Mesenteric fat pad (tissue), 1 donor: ENCODE data around the gene DTD1. TPM values are rescaled to one million over a fixed set of nuclear protein-coding genes. Genes with fewer than 3 reads are reported as not detected.

ENCODE experiments used
- DNase-seq: peaks from one replicate; pipeline ENCODE4 v3.0.0-alpha.2; 2020; ENCODE audit warnings: low spot score
- total RNA-seq: library from RNA; stranded (reverse); fragmentation: NEBNext Ultra II Directional; extraction: Animal tissue kit (Norgen Biotek cat#: 25700); gene quantifications from one replicate; pipeline ENCODE4 v1.2.1, GENCODE V29; 2021
- donor health status: DM: yes; HTN: yes; CAD: no.

Gene DTD1
- total RNA-seq, 1 donor from 2014 or later, result 26.5 TPM

- no peak for DNase-seq
These were observed 69.7 kb downstream of the DTD1 start for GRCh38 chr20:18657575-18657974.

DNA sequence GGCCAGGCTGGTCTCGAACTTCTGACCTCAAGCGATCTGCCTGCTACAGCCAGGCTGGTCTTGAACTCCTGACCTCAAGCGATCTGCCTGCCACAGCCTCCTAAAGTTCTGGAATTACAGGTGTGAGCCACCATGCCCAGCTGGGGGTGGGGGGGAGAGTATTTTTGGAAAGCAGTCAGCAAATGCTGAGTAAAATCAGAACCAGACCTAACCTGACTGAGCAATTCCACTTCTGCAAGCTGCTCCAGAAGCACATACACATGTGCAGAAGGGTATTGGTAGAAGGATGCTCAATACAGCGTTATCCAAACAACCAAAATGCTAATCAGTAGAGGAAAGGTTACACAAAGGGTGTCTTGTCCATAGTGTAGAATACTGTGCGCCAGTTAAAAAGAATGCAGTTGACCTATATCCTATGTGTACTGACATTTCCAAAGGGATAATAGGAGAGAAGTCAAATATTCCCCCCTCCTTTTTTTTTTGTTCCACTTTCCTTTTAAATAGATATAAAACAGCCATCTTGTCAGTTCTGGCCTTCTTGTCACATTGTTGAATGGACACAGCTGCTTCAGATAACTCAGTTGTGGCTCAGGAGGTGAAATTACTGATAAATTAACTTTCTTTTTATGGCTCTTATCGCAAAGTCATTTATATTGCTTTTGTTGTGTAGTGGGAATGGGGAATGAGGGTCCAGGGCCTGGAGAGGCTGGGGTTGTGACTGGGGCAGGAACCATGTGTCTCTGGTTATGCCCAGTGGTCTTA, 74.6 kb downstream of the DTD1 start:
- DNase-seq, result no peak

GRCh38 chr20:18663932-18664331, 76.1 kb downstream of the DTD1 start:
- no peak for DNase-seq

GRCh38 chr20:18665135-18665534, 77.3 kb downstream of the DTD1 start:
- no peak for DNase-seq

DNA sequence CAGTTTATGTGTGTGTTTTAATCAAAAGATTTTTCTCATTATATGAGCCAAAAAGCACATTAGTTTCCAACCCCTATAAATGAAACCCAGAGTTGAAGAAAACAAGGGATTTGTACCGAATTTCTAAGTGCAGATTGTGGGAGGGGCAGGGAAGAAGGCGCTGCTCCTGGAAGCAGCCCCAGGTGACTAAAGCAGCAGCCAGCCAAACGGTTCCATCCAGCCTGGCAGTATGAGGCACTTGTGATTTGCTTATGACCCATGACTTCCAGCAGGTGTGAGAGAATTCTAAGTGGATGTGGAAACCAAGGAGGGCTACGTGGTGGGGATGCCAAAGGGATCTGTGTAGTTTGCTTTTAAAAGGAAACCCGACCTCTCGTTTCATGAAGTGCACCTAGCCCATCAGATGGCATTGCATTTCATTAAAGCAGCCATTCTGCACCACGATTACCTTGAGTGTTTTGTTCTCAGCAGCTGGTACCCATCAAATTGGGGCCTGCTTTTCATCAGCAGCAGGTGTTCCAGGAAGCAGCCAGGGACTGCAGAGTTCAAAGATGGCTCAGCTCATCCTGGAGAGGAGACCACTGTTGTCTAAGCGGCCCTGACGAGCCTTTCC, 79.1 kb downstream of the DTD1 start:
- no peak for DNase-seq

DNA sequence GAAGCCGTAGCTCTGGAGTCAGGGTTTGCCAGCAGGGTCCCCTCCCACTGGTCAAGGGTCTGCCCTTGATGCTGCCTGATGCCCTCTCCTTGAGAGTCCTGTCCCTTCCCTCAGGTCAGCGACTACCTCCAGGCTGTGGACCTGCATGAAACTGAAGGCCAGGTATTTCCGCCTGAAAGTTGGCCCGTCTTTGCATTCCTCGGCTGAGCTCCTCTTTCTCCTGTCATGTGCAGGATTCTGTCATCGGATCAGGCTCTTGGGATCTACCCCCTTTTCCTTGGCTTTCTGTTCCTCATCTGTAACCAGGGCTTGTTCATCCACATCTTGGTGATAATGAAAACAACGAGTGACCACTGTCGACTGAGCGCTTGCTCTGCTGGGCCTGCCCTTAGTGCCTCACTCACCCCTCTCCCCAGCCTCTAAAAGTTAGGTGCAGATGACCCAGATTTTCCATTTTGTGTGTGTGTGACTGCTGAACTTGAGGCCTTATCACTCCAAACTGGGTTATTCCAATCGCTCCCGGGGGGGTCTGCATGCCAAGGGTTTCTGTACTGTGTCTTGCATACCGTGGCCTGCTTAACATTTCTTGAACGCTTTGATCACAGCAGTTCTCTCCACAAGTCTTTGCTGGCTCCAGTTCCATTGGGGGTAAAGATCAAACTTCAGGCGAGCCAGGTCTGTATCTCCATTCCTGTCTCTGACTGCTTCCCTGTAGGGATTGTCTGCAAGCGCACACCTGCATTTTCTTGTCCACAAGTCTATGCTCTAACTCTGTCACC, 81.6 kb downstream of the DTD1 start:
- DNase-seq, result no peak

- no peak for DNase-seq
These were observed 83.4 kb downstream of the DTD1 start for GRCh38 chr20:18671203-18671710.

DNA sequence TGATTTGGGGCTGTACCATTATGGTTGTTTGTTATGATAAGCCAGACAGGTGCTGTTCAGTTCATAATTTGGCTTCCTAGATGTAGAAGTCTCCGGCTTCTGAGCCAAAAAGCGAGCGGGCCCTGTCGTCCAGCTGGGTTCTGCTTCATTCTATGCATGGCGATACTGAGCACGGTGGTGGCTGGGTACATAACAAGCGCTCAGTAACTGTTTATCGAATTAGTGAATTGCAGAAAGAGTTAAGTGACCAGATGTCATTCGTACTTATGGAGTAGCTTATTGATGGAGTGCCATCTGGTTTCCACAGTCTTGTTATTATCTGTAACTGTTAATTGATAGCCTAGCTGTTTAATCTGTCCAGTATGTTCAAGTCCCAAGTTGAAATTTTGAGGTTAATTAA, 85.0 kb downstream of the DTD1 start:
- DNase-seq, result no peak

DNA sequence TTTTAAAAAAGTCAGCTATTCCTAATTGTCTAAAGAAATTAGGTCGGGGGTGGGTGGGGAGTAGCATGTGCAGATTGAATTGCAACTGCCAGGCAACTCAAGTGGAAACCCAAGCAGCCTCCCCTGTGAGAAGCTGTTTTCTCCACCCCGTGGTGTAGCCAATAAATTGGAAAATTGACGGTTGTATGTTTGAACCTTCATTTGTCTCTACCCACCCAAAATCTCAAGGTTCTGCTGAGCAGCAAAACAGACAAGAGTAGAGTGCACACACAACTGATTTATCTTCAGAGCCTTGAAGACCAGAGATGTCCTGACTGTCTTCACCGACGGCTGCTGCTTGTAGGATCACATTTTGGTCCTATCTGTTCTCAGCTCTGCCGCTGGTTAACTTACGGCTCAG, 88.5 kb downstream of the DTD1 start:
- no peak for DNase-seq

DNA sequence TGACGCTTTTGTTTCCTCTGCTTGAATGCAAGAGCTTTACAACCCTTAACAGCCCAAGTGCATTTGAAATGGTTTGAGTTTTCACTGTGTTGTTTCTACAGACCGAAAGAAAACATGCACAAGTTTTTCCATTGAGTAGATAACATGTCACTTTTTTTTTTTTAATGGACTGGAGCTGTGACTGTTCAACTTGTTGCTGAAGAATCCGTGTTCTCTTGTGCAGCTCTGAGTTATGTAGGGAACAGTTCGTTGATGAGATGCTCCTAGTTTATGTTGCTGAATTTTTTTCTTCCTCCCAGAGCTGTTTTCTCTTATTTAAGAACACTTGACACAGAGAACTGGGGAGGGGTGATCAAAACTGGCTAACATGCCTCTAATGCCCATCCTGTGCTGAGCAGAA, 89.3 kb downstream of the DTD1 start:
- DNase-seq, result no peak

DNA sequence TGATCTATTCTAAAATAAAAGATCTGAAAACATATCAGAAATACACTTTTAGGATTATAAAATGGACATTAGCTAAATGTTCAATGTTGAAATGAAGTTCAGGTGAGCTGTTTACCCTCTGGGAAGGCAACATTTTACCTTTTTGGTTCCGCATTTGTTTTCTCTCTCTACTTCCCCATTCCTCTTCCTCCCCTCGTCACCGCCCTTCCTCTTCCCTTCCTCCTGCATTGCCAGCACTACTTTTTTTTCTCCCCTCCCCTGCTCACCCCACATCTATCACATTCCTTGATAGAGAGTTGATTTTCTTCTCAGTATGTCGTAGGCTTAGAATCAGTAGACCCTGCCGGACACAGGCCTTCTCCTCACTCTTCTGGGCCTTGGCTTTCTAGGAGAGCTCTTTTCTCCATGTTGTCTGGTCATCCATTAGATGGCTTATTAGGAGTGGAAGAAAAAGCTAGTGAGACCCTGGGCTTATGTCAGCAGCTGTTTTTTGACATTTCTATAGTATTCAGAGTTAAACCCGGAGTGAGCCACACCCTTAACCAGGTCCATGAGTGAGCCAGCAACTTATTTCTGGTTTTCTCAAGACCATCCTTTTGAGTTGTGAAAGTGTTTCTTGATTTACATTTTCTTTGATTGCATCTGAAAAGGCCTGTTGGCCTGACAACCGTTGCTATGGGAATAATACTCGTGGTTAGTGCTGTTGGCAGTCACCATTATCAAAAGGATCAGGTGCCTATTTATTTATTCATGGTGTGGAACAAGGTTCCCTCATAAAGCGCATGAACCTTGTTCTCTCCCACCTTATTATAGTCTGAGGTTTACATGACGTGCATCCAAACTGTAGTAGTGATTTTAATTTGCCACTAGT, 90.9 kb downstream of the DTD1 start:
- no peak for DNase-seq

GRCh38 chr20:18683839-18684238, 96.0 kb downstream of the DTD1 start:
- DNase-seq, result no peak

DNA sequence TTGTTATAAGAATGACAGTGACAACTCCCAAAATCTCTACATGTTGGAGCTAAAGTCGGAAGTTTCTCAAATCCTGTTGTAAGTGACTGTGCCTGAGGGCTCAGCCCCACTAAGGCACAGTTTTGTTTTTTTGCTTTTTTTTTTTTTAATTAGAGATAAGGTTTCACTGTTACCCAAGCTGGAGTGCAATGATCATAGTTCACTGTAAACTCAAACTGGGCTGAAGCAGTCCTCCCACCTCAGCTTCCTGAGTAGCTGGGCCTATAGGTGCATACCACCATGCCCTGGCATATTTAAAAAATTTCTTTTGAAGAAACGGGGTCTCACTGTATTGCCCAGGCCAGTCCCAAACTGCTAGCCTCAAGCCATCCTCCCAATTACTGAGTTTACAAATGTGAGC, 96.9 kb downstream of the DTD1 start:
- DNase-seq, result no peak

DNA sequence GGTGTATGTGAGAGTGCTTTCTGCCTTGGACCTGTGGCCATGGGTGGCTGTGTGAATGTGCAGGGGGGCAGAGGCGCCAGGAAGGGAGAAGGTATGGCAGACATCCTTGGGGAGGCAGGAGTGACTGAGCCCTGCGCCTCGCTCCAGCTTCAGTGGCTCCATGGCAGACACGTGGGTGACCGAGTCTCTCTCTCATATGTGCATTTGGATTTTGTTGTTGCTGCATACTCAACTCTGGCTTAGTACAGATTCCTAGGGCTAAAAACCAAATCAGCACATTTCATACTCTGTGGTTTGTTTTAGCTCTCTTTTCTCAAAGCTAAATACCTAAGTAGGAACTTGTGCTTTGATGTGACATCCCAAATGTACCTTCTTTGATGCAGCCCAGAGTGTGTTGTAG, 97.6 kb downstream of the DTD1 start:
- DNase-seq, result no peak

- no peak for DNase-seq
These were observed 98.8 kb downstream of the DTD1 start for GRCh38 chr20:18686696-18687095.

- DNase-seq, result no peak
These were observed 100.8 kb downstream of the DTD1 start for GRCh38 chr20:18688676-18689075.

GRCh38 chr20:18689557-18689956, 101.7 kb downstream of the DTD1 start:
- DNase-seq, result no peak

DNA sequence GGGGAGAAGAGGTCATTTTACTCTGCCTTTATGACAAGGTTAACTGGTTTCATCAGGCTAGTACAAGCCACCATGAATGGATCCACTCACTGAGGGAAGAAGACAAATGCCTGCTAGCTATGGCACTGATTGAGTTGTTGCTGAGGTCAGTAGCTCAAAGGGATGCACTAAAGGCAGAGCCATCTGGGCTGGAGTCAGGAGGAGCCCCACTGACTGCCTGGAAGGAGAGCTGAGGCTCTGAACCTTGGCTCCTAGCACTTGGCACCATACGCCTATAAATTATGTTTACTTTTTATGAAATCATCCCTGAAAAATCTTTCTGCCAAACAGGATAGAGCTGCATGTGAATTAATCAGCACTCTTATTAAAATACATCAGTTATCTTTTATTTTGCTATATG, 104.6 kb downstream of the DTD1 start:
- DNase-seq, result no peak

- no peak for DNase-seq
These were observed 106.2 kb downstream of the DTD1 start for GRCh38 chr20:18694071-18694470.

DNA sequence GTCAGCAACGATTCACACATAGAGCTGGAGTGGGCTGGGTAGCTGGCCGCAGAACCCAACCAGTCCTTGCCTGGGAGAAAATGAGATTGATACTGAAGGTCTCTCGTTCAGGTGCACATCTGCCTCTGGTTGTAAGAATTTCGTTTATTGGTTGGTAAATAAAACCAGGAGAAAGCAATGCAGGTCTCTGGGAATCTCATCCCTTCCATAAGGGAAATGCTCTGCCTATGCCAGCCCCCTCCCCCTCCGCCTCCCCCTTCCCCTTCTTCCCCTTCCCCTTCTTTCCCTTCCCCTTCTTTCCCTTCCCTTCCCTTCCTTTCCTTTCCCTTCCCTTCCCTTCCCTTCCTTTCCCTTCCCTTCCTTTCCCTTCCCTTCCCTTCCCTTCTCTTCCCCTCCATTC, 107.3 kb downstream of the DTD1 start:
- DNase-seq, result no peak

- no peak for DNase-seq
These were observed 111.0 kb downstream of the DTD1 start for GRCh38 chr20:18698735-18699380.
